GM21528 (cell line): ENCODE results near the gene MRM1.

Experiments
- ATAC-seq: cut with Tn5 transposase; IDR thresholded peaks from one replicate; pipeline ENCODE4 v1.9.1; 2021; ENCODE audit warnings: mild to moderate bottlenecking, moderate library complexity; ENCODE audit not compliant: unreplicated experiment, low FRiP score

The MRM1 gene, protein sequence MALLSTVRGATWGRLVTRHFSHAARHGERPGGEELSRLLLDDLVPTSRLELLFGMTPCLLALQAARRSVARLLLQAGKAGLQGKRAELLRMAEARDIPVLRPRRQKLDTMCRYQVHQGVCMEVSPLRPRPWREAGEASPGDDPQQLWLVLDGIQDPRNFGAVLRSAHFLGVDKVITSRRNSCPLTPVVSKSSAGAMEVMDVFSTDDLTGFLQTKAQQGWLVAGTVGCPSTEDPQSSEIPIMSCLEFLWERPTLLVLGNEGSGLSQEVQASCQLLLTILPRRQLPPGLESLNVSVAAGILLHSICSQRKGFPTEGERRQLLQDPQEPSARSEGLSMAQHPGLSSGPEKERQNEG

DNA sequence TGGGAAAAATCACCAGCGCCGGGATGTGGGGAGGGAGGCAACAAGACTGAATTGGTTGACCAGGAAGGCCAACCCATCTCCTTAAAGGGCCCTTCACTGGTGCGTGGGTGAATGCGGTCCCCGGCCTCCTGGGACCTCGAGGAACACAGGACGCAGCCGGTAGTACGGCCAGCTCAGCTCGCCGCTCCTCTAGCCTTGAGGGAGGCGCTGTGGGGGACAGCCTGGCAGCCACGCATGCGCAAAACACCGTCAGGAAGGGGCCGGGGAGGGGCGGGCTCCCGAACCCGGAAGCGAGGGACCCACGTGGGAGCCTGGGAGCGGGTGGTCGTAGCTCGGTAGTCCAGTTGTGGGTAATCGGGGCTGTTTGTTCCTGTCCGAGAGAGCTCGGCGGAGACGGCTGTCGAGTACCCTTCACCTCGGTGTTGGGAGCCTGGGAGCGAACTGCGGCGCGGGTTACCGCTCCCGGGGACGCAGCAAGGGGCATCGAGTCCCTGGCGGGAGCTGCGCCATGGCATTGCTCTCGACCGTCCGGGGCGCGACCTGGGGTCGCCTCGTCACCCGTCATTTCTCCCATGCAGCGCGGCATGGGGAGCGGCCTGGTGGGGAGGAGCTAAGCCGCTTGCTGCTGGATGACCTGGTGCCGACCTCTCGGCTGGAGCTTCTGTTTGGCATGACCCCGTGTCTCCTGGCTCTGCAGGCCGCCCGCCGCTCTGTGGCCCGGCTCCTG lies at the start of gene MRM1:
MRM1 (plus strand) TSS at position 281 of the 727 bp plus-strand sequence; CDS start at position 509, 228 bp downstream.
- ATAC-seq = peak; percentile 70

DNA sequence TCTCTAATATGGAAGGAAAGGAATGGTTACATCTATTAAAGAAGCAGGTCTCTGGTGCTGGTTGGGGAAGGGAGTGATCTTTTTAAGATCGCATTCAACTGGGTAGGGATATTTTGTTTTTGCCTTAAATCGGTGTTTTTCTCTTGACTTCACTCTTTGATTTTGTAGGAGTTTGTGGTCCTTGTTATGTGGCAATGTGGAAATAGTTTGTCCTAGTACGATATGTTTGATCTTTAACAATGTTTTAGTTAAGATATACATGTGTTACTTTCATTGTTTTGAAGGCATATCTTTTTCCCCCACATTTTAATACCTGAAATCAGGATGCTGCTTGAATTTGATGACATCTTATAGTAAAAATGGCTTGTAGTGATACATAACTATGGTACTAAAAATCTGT lies 47.9 kb upstream of the MRM1 start:
- ATAC-seq = no peak

DNA sequence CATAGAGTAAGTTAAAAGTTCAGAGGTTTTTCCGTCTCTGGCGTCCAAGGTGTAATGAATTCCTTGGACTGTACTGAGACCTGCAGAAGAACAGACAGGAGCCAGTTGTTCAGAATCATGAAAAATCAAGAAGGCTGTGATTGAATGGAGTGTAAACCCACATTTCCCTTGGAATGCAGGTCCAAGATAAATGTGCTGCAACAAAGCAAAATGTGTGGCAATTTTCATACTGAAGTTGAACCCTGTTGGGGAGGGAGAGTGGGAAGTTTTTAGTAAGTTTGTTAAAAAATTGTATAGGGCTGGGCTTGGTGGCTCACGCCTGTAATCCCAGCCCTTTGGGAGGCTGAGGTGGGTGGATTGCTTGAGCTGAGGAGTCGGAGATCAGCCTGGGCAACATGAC lies 35.3 kb upstream of the MRM1 start:
- ATAC-seq = no peak

DNA sequence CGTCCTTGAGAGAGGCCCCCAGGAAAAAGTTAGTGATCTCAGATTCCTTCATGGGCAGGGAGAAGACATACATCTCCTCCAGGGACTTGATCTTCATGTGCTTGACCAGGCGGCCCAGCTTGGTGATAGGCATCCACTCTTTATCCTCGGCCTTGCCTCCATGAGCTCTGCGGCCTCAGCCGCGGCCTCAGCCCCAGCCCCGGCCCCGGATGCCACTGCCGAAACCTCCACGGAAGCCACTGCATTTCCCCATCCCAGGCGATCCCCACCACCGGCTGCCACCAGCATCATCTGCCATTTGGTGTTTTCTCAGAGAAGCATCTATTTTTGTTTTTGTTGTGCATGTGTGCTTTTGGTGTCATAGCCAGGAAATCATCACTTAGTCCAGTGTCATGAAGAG lies 26.4 kb upstream of the MRM1 start:
- no peak for ATAC-seq

DNA sequence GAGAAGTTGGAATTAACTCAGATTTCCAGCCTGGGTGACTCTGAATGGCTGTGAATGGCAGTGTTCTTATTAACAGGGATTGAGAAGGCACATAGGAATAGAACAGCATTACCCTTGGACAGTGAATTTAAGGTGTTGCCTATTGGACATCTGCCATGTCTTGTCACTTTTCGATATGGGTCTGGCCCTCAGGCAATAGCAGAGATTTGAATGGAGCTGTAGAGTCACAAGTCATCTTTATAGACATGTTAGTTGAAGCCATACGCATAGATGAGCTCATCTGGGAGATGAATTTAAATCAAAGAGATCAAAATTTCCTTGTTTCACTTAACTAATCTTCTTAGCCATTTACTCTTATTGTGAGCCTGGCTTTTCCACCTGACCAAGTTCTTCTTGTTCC lies 24.6 kb upstream of the MRM1 start:
- no peak for ATAC-seq

DNA sequence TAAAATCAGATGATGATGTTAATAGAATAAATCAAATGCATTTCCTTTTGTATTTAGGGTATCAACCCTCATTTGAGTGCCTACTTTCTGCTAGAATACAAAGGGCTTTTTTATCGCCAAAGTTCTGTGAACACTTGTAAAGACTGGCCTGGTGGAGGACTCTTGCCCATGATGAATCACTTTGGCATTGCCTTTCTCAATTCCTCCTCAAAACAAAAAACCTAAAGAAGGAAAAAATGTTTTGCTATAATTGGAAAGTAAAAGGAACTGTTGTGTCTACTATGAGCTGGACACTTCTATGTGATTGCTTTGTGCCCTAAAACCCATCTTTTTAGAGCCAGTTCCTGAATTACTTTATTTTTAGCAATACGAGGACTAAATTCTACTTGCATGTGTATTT lies 22.7 kb upstream of the MRM1 start:
- no peak for ATAC-seq

DNA sequence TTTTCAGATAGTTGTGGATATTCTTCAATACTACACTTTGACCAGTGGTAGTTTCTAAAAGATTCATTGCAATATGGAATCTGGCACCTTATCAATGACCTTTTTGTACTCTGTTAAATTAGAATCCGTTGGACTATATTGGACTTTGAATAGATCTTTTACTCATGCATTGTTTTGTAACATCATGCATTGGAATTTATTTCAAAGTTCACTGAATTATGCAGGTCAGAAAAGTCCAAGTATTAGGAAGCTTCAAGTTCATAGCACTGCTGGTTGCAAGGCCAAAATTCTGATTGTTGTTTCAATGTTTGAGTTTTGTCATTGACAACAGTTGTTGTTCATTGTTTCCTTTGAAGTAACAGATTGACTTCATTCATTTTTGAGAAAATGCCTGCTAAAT lies 17.6 kb upstream of the MRM1 start:
- no peak for ATAC-seq

DNA sequence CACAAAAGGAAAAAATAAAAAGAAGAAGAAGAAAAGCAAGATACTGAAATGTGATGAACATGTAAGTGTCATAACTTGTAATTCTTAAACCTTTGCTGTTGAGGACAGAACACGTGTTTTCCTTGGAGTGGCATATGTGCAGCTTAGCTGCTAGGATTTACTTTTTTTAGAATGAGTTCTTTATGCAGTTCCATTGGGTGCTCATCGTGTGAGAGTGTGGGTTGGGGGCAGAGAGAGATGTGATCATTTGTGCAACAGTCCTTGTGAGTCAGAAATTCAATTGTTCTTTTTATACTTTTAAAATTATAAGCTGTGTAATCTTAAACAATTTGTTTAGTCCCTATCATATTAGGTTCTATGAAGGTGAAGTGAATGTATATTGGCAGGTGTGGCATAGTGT lies 15.2 kb upstream of the MRM1 start:
- ATAC-seq = no peak

DNA sequence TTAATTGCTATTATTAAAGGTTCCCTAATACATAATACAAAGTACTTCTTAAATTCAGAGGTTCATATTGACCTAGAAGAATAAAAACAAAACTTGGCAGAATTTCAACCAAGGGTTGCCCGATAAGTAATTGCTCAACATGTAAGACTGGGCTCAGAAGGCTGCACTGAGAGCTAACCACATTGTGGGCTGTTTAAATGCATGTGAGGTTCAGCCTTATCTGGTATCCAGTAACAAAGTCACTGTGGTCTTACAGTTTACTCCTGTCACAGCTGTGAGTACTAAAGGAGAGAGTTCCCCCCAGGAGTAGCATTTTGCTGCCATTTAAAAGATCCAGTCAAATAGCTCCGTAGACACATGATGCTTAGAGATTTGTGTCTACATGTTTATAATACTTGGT lies 11.3 kb upstream of the MRM1 start:
- no peak for ATAC-seq

DNA sequence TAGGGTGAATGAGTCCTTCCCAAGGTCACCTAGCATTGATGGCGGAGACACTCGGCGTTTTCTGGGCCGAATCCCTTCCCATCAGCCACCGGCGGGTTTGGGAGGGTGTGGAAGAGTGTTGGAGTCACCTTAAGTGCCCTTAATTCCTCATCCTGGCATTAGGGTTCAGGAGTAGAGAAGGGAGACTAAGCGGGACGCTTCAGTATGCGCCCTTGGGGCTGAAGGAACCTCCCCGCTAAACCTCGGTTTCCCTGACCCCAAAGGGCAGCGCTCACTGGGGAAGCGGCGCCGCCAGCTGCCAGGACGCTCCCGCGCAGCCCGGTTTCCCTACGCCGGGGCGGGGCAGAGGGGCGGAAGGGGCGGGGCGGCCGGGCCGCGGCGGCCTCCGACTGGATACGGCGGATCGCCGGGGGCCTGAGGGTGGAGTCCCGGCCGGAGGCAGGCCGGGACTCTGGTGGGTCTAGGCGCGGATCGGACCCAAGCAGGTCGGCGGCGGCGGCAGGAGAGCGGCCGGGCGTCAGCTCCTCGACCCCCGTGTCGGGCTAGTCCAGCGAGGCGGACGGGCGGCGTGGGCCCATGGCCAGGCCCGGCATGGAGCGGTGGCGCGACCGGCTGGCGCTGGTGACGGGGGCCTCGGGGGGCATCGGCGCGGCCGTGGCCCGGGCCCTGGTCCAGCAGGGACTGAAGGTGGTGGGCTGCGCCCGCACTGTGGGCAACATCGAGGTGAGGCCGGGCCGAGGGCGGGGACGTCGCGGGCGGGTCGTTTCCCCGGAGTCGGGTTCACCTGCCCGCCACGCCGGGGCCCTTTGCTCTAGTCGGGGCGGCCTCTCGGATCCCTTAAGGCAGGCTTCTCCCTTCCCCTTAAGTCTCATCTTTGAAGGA lies 9.7 kb upstream of the MRM1 start, which contains the start of gene DHRS11:
DHRS11 (plus strand) TSS at position 446 of the 882 bp plus-strand sequence; CDS start at position 577, 131 bp downstream.
- ATAC-seq = peak; percentile 75

DNA sequence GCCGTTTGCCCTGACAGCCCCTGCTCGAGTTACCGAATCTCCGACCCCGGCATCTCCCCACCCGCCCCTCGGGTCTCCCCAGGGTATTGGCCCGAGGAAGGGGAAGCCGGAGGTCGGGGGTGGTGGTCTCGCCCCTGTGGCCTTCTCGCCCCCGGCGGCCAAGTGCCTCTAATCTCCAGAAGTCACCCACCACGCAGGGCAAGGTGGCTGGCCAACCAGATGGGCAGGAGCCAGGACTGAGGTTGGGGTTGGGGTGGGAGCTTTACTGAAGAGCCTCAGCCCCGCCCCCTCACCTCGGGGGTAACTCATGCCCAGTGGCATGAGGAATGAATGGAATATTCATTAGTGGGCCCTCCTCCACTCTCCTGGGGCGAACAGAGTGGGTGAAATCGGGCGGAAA lies 9.1 kb upstream of the MRM1 start:
- no peak for ATAC-seq

DNA sequence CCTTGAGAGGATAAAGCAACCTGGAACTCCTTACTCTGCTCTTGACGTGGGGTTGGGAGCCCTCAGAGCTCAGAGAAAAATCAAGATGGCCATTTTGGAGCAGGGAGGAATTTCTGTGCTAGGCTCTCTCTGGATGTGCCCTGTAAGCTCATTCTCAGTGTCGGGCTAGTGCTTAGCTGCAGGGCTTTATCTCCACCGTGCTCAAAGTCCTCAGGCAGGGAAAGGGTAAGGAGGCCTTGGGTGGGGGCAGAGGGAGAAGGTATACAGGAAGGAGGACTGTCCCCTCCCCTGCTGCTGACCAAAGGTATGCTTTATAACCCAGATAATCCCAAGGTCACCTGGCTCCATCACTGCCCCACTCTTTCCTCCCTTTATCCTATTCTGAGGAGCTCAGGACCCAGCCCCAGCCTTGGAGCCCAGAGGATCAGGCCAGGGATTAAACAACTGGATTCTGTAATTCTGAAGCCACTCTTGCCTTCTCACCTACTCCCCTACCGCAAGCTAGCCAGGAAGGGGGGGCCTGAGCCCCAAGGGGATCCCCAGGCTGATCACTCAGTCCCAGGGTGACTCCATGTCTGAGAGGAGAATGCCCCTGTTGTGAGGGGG lies 8.6 kb upstream of the MRM1 start:
- ATAC-seq = no peak

DNA sequence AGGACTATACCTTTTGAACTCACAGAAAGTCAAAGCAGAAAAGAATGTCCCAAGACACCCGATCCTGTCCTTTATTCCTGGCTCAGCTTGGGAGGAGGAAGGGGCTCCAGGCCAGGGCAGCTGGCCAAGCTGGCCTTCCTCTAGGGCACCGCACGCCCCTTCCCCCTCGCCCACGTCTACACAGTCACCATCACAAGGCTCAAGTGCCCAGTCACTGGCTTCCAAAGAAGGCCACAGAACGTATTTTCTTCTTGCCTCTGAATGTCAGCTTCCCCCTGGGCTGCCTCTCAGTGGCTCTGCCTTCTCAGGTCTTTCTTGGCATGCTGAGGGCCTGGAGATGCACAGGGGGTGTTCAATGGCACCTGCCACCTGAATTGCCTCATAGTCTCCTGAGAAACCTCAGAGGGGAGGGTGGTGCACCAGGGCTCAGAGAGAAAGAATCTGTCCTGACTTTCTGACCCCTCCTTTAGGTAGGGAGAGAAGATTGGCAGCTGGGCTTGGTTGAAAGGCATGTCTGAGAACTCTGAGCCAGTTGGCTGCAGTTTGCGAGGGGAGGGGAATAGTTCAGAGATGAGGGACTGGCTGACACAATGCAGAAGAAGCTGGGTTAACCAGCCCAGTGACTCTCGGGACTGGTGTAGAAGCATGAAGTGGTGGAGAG lies 7.6 kb upstream of the MRM1 start:
- no peak for ATAC-seq

DNA sequence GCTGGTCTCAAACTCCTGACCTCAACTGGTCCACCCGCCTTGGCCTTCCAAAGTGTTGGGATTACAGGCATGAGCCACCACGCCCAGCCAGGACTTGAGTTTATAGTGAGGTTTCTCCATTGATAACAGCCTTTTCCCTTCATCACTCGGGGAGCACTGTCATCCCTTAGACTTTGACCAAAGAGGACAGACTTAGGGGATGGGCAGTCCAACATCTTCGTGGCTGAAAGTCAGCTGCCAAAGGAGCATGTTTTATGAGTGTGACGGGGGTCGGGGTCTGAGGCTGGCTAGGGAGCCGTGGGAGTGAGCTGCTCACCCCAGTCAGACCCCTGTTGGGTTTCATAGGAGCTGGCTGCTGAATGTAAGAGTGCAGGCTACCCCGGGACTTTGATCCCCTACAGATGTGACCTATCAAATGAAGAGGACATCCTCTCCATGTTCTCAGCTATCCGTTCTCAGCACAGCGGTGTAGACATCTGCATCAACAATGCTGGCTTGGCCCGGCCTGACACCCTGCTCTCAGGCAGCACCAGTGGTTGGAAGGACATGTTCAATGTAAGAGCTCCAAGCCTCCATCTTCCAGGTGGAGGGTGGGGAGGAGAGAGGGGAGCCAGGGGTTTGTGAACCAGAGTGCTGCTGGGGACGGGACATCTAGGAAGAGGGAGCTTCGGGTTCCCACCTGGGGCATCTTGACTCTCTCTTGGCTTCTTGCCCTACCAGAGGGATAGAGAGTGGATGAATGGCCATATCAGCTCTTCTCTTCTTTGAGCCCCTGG lies 6.6 kb upstream of the MRM1 start:
- no peak for ATAC-seq

DNA sequence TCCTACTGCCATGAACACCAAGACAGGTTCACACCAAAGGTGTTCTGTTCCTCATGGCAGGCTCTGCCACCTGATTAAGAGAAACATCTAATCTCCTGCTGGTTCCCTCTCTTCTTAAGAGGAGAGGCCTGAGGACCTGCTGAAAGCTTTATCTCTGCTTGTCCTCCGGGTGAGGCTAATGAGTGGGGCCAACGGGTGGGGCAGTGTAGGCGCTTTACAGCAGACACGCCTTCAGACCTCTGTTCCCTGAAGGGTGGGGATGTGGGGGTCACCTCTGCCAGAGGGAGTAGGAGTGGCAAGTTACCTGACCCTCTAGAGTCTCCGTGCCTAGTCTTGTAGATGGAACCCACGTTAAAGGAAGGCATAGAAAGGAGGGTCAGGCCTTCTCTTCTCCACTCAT lies 4.2 kb upstream of the MRM1 start:
- ATAC-seq = no peak

DNA sequence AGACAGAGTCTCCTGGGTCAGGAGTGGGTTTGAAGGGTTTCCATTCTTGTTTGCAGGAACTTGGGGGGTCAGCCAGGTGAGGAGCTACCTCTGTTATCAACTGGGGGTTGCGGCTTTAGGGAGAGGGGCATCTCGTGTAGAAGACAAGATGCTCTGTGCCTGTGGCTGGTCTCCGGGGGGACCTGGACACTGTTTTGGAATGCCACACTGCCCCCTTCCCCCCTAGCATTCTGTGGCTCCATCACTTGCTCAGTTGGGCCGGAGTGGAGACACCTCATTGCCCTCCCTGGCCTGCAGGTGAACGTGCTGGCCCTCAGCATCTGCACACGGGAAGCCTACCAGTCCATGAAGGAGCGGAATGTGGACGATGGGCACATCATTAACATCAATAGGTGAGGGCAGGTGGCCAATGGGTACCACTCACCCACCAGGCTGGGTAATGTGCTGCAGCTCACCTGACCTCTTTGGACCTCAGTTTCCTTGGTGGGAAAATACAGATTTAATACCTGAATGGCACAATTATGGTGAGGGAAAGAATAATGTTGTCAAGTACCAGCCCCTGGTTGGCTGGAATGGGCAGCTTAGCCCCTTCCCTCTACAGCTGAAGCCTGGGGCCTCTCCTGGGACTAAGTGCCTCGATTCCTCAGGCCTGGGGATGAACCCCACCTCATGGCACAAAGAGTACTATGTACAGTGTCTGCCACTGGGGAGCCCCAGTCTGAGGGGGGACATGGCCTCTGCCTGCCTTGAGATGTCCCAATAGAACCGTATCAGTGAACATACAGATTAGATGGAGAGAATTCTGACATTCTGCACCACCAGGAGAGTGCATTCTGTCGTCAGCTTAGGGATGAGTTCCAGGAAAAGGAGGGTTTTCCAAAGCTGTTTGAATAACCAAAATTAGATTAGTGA lies 3.3 kb upstream of the MRM1 start:
- no peak for ATAC-seq

DNA sequence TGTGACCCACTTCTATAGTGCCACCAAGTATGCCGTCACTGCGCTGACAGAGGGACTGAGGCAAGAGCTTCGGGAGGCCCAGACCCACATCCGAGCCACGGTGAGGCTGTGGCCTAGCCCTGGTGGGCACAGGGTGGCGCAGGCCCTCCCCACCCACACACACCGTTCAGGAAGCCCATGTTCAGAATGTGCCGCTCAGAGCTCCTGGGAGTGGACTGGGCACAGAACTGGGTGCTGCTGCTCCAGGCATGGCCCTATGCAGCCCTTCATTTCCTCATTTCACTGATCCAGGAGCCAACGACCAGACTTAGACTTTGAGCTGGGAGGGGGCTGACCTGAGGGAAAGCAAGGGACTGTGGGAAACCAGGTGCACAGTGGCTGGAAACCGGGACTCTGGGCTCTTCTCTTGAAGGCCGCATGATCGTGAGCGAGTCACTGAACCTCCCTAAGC lies 2.4 kb upstream of the MRM1 start:
- no peak for ATAC-seq

DNA sequence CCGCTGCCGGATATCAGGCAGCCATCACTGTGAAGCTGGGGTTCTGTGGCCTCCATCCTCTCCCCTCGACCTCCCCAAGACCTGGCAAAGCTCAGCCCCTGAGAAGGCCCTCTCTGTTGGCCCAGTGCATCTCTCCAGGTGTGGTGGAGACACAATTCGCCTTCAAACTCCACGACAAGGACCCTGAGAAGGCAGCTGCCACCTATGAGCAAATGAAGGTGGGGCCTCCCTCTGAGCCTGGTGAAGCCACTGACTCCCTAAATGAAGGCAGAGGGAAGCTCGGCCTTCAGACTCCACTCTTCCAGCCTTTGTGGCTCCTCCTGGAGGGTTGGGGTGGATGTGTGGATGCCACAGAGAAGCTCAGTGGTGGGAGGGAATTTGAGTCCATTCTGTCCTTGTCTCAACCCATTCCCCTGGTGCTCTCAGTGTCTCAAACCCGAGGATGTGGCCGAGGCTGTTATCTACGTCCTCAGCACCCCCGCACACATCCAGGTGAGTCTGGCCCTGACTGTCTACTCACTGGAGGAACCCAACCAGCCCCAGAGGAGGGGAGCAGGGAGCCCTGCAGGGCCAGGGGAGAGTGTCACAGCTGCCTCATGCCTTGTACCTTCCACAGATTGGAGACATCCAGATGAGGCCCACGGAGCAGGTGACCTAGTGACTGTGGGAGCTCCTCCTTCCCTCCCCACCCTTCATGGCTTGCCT lies 1.7 kb upstream of the MRM1 start:
- ATAC-seq = no peak
